ENCODE measurements around the gene PTPN11. TPM values are rescaled to one million over a fixed set of nuclear protein-coding genes. Genes with fewer than 3 reads are reported as not detected.
"Not testable (repeated sequence)": the region's sequence is repeated elsewhere in the genome, so short reads cannot be mapped to it uniquely, and the experiment has no call there.

Gene PTPN11
- polyA plus RNA-seq, 1 experiment: 46.1 TPM

DNA sequence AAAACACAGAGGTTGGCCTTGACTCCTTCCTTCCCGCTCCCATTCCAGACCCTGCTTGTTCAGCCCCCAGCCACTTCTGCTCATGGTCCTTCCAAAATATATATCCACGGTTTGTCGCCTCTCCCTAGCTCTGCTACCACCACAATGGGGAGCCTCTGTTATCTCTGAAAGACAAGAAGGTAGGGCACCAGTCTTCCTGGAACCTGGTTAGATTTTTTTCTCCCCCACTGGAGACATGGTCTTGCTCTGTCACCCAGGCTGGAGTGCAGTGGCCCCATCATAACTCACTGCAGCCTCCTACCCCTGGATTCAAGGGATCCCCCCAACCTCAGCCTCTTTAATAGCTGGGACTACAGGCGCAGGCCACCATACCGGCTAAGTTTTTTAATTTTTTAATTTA is 95.7 kb downstream of the PTPN11 start:
- TF ChIP-seq, protein P1, sequence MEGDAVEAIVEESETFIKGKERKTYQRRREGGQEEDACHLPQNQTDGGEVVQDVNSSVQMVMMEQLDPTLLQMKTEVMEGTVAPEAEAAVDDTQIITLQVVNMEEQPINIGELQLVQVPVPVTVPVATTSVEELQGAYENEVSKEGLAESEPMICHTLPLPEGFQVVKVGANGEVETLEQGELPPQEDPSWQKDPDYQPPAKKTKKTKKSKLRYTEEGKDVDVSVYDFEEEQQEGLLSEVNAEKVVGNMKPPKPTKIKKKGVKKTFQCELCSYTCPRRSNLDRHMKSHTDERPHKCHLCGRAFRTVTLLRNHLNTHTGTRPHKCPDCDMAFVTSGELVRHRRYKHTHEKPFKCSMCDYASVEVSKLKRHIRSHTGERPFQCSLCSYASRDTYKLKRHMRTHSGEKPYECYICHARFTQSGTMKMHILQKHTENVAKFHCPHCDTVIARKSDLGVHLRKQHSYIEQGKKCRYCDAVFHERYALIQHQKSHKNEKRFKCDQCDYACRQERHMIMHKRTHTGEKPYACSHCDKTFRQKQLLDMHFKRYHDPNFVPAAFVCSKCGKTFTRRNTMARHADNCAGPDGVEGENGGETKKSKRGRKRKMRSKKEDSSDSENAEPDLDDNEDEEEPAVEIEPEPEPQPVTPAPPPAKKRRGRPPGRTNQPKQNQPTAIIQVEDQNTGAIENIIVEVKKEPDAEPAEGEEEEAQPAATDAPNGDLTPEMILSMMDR (IDR thresholded peaks at IDR 0.05; ENCODE audit: insufficient read depth, low read depth, low read length): no peak
- DNase-seq (ENCODE audit: low read depth): no peak
- Histone ChIP-seq H3K27me3 (ENCODE audit: control insufficient read depth, insufficient read depth, low read length) (no peaks in the 10 kb centered on the region), H3K4me3 (ENCODE audit: low read depth, low read length) (no peak overlapping the region), H3K36me3 (ENCODE audit: control insufficient read depth, insufficient read depth, low read length) (no peaks in the 10 kb centered on the region; the same call in 1 of the 2 replicates)
- POLR2A ChIA-PET: no interaction called here
- CTCF ChIA-PET: no interaction called here

DNA sequence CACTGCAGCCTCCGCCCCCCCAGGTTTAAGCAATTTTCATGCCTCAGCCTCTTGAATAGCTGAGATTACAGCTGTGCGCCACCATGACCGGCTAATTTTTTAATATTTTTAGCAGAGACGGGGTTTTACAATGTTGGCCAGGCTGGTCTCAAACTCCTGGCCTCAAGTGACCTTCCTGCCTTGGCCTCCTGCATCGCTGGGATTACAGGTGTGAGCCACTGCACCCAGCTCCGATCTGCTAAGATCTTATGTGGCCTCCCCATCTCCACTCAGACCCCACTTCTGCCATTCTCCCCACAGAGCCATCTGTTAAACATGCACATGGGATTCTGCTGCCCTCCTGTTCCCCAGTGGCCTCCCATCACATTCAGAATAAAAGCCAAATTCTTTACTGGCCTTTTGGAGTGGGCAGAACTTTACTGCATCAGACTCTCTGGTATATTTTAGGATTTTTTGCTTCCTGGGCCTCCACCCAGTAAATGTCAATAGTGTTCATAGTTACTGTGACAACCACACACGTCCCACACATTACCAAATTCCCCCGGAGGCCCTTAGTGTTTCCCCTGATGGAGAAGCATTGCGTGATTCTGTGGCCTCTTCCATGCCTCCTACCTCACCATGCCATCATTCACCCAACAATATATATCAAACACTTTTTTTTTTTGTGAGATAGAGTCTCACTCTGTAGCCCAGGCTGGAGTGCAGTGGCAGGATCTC is 96.3 kb downstream of the PTPN11 start:
- Histone ChIP-seq H3K36me3 (ENCODE audit: control insufficient read depth, insufficient read depth, low read length) (no peaks in the 10 kb centered on the region; the same call in 1 of the 2 replicates), H3K27me3 (ENCODE audit: control insufficient read depth, insufficient read depth, low read length) (no peaks in the 10 kb centered on the region), H3K4me3 (ENCODE audit: low read depth, low read length) (no peak overlapping the region)
- POLR2A ChIA-PET: no interaction called here
- CTCF ChIA-PET: no interaction called here
- TF ChIP-seq, protein P1 (IDR thresholded peaks at IDR 0.05; ENCODE audit: insufficient read depth, low read depth, low read length): no peak
- peak; percentile 1 for DNase-seq (ENCODE audit: low read depth)

DNA sequence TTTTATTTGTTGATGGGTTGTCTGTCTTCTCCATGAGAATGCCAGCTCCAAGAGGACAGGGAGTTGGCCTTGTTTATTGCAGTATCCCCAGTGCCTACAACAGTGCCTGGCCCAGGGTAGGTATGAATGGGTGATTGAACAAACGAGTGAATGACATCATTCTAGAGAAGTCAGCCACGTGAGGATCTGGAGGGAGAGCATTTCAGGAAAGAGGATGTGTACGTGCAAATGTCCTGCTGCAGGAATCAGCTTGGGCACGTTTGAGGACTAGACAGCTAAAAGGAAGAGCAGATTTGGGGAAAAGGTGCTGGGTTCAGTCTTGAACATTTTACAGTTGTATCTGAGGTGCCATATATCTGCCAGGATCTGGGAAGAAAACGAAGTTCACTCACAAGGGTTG is 97.1 kb downstream of the PTPN11 start:
- Histone ChIP-seq H3K36me3 (ENCODE audit: control insufficient read depth, insufficient read depth, low read length) (no peaks in the 10 kb centered on the region; the same call in 1 of the 2 replicates), H3K27me3 (ENCODE audit: control insufficient read depth, insufficient read depth, low read length) (no peaks in the 10 kb centered on the region), H3K4me3 (ENCODE audit: low read depth, low read length) (no peak overlapping the region)
- POLR2A ChIA-PET: no interaction called here
- CTCF ChIA-PET: no interaction called here
- TF ChIP-seq, protein P1 (IDR thresholded peaks at IDR 0.05; ENCODE audit: insufficient read depth, low read depth, low read length): no peak
- DNase-seq (ENCODE audit: low read depth): no peak

GRCh38 chr12:112517730-112518364 is 99.1 kb downstream of the PTPN11 start:
- DNase-seq (ENCODE audit: low read depth): no peak
- ChIA-PET CTCF (interaction anchor here (0.9 to 1.8 kb wide), 3 partner anchors 11 to 513 kb away, joined by 3 to 5 read pairs (median 4); no protein-coding TSS in a partner anchor), POLR2A (no interaction called here)

GRCh38 chr12:112518365-112518735 is 99.6 kb downstream of the PTPN11 start:
- no peaks in the 10 kb centered on the region for H3K27me3 ChIP-seq (ENCODE audit: control insufficient read depth, insufficient read depth, low read length)
- no peak for DNase-seq (ENCODE audit: low read depth)
- TF ChIP-seq, protein P1 (IDR thresholded peaks at IDR 0.05; ENCODE audit: insufficient read depth, low read depth, low read length): no peak
- CTCF ChIA-PET: interaction anchor here (0.9 to 1.8 kb wide), 2 partner anchors 11 to 13 kb away, joined by 4 to 5 read pairs; no protein-coding TSS in a partner anchor
- no peaks in the 10 kb centered on the region; the same call in 1 of the 2 replicates for H3K36me3 ChIP-seq (ENCODE audit: control insufficient read depth, insufficient read depth, low read length)
- POLR2A ChIA-PET: no interaction called here
- H3K4me3 ChIP-seq (ENCODE audit: low read depth, low read length): no peak overlapping the region

More at GRCh38 chr12:112517730-112518364, 99.1 kb downstream of the PTPN11 start:
- no peaks in the 10 kb centered on the region; the same call in 1 of the 2 replicates for H3K36me3 ChIP-seq (ENCODE audit: control insufficient read depth, insufficient read depth, low read length)
- H3K27me3 ChIP-seq (ENCODE audit: control insufficient read depth, insufficient read depth, low read length): no peaks in the 10 kb centered on the region
- H3K4me3 ChIP-seq (ENCODE audit: low read depth, low read length): no peak overlapping the region
- TF ChIP-seq, protein P1 (IDR thresholded peaks at IDR 0.05; ENCODE audit: insufficient read depth, low read depth, low read length): no peak

- H3K27me3 ChIP-seq (ENCODE audit: control insufficient read depth, insufficient read depth, low read length); POLR2A ChIA-PET; H3K4me3 ChIP-seq (ENCODE audit: low read depth, low read length); H3K36me3 ChIP-seq (ENCODE audit: control insufficient read depth, insufficient read depth, low read length); DNase-seq (ENCODE audit: low read depth): not testable (repeated sequence)
- CTCF ChIA-PET: interaction anchor here (1.1 to 1.8 kb wide), 2 partner anchors 9 to 13 kb away, joined by 3 to 5 read pairs; no protein-coding TSS in a partner anchor
These were observed 101.1 kb downstream of the PTPN11 start for GRCh38 chr12:112519841-112520340.
